HCT116 (cell line): ENCODE data around the gene AK3. TPM values are rescaled to one million over a fixed set of nuclear protein-coding genes. Genes with fewer than 3 reads are reported as not detected.

ENCODE experiments used
- ATAC-seq: fragments of 200-7000 bp; cut with Tn5 transposase; 2 replicates; pipeline ENCODE4 v1.9.1; 2020; ENCODE audit warnings: mild to moderate bottlenecking, moderate library complexity
- BruUV-seq: library from RNA; stranded (reverse); fragments of 400-500 nt; replicated peaks from 2 replicates; lab custom pipeline; 2021; lab: Mats Ljungman, UMichigan
- CTCF ChIA-PET: fragments of 300-600 bp; sonication (Branson Sonifier 250); formaldehyde crosslinking; loops from one replicate; lab custom pipeline; 2021; ENCODE audit warnings: antibody characterized with exemption; lab: Charles Lee
- POLR2A ChIA-PET: fragments of 300-600, 350-600 bp; sonication (Branson Sonifier 250); formaldehyde crosslinking; loops from one replicate; lab custom pipeline; 2021; ENCODE audit warnings: antibody characterized with exemption; lab: Charles Lee
- RAD21 ChIA-PET, 2 experiments: fragments of 300-600 bp; sonication (Branson Sonifier 250); formaldehyde crosslinking; loops; one replicate each; lab custom pipeline; 2023; ENCODE audit warnings: low total read pairs in 2 of 2; ENCODE audit not compliant: uncharacterized antibody in 2 of 2, unreplicated experiment in 2 of 2, low non-redundant PET in 1 of 2; lab: Charles Lee
- DNase-seq: peaks from one replicate; pipeline ENCODE4 v3.0.0-alpha.2; 2010; ENCODE audit warnings: low read depth, low spot score
- H2AFZ ChIP-seq: fragments of 200-600 bp; shearing (Covaris generic), sonication (generic); 2 replicates; pipeline ENCODE4 v1.6.1; 2017; ENCODE audit warnings: low read depth, mixed run types, mixed read lengths, antibody characterized with exemption, low read length; ENCODE audit not compliant: poor library complexity, severe bottlenecking
- H3K27ac ChIP-seq: 2 replicates; pipeline ENCODE4 v1.5.1; 2012; ENCODE audit warnings: low read depth, low read length
- H3K27me3 ChIP-seq: fragments of 200-600 bp; sonication (generic); 2 replicates; pipeline ENCODE4 v1.6.1; 2016; ENCODE audit warnings: mixed run types, low read length, mixed read lengths; ENCODE audit not compliant: insufficient read depth
- H3K36me3 ChIP-seq, 2 experiments: fragments of 200-500 bp in 1 of 2; fragments of 200-600 bp in 1 of 2; sonication (Bioruptor generic) in 1 of 2; sonication (generic) in 1 of 2; 2 replicates each; pipeline versions ENCODE4 v1.5.1 to v1.6.1; 2014 to 2016; ENCODE audit warnings: low read length in 2 of 2, inconsistent platforms in 1 of 2, mixed read lengths in 1 of 2, mixed run types in 1 of 2; ENCODE audit not compliant: insufficient read depth in 2 of 2, control insufficient read depth in 1 of 2
- H3K4me1 ChIP-seq, 2 experiments: fragments of 200-600 bp in 1 of 2; sonication (generic) in 1 of 2; 2 replicates each; pipeline versions ENCODE4 v1.5.1 to v1.6.1; 2012 to 2017; ENCODE audit warnings: low read length in 2 of 2, inconsistent platforms in 1 of 2, mild to moderate bottlenecking in 1 of 2, mixed read lengths in 1 of 2, mixed run types in 1 of 2, moderate library complexity in 1 of 2; ENCODE audit not compliant: insufficient read depth in 2 of 2, control insufficient read depth in 1 of 2
- H3K4me2 ChIP-seq: fragments of 200-600 bp; sonication (generic); 2 replicates; pipeline ENCODE4 v1.6.1; 2017; ENCODE audit warnings: mixed run types, low read length, mixed read lengths
- H3K4me3 ChIP-seq, 2 experiments: fragments of 200-600 bp in 1 of 2; sonication (generic) in 1 of 2; replicated peaks in 1 of 2; 2 replicates each; pipeline ENCODE4 v1.5.1; 2011 to 2016; ENCODE audit warnings: low read length in 2 of 2, control low read depth in 1 of 2, low read depth in 1 of 2, mild to moderate bottlenecking in 1 of 2, mixed read lengths in 1 of 2, mixed run types in 1 of 2
- H3K79me2 ChIP-seq: fragments of 200-600 bp; sonication (generic); 2 replicates; pipeline ENCODE4 v1.6.1; 2017; ENCODE audit warnings: mild to moderate bottlenecking, mixed run types, low read length, moderate library complexity, mixed read lengths; ENCODE audit not compliant: insufficient read depth
- H3K9ac ChIP-seq: fragments of 200-600 bp; sonication (generic); 2 replicates; pipeline ENCODE4 v1.6.1; 2016; ENCODE audit warnings: low read length, mixed read lengths
- H3K9me2 ChIP-seq: fragments of 200-600 bp; sonication (generic), shearing (Covaris generic); 2 replicates; pipeline ENCODE4 v1.6.1; 2017; ENCODE audit warnings: mixed run types, mild to moderate bottlenecking, moderate library complexity; ENCODE audit not compliant: insufficient read depth
- H3K9me3 ChIP-seq, 2 experiments: fragments of 200-500 bp in 1 of 2; fragments of 200-600 bp in 1 of 2; sonication (Bioruptor generic) in 1 of 2; sonication (generic) in 1 of 2; 2 replicates each; pipeline ENCODE4 v1.6.1; 2014 to 2017; ENCODE audit warnings: low read length in 2 of 2, mixed read lengths in 2 of 2, inconsistent platforms in 1 of 2, low read depth in 1 of 2, mild to moderate bottlenecking in 1 of 2, mixed run types in 1 of 2, moderate library complexity in 1 of 2; ENCODE audit not compliant: control insufficient read depth in 1 of 2, insufficient read depth in 1 of 2
- H4K20me1 ChIP-seq: fragments of 200-600 bp; sonication (generic), shearing (Covaris generic); 2 replicates; pipeline ENCODE4 v1.6.1; 2017; ENCODE audit warnings: mixed run types, mild to moderate bottlenecking, moderate library complexity; ENCODE audit not compliant: insufficient read depth
- CEBPB ChIP-seq: IDR thresholded peaks from 2 replicates; pipeline ENCODE4 v1.6.1; 2012; ENCODE audit warnings: low read depth
- EGR1 ChIP-seq: IDR thresholded peaks from 2 replicates; pipeline ENCODE4 v1.6.1; 2012; ENCODE audit warnings: low read depth
- SP1 ChIP-seq: IDR thresholded peaks from 2 replicates; pipeline ENCODE4 v1.6.1; 2012; ENCODE audit warnings: low read depth
- SRF ChIP-seq: IDR thresholded peaks from 2 replicates; pipeline ENCODE4 v1.6.1; 2012; ENCODE audit warnings: low read depth
- YY1 ChIP-seq: IDR thresholded peaks from 2 replicates; pipeline ENCODE4 v1.6.1; 2011; ENCODE audit warnings: low read length, low read depth, moderate library complexity, mild to moderate bottlenecking; ENCODE audit not compliant: insufficient replicate concordance; ENCODE audit errors: extremely low read depth
- ZFX ChIP-seq: fragments of 450-650 bp; IDR thresholded peaks from 2 replicates; pipeline ENCODE4 v1.6.1; 2017
- intact Hi-C: fragments of 100-400 bp; cut with micrococcal nuclease; formaldehyde crosslinking; loops from 2 replicates; pipeline ENCODE4 v1.10.0; 2022
- total RNA-seq: library from RNA; stranded (reverse); gene quantifications from one replicate; pipeline ENCODE4 v1.2.1, GENCODE V29; 2021; ENCODE audit not compliant: unreplicated experiment
- TF ChIP-seq, protein P1 (sequence below): IDR thresholded peaks from 2 replicates; pipeline ENCODE4 v1.6.1; 2011; ENCODE audit warnings: mild to moderate bottlenecking, low read length, moderate library complexity; ENCODE audit not compliant: insufficient replicate concordance; ENCODE audit errors: extremely low read depth

Gene AK3
- total RNA-seq, 1 experiment from 2014 or later, result 43.0 TPM

DNA sequence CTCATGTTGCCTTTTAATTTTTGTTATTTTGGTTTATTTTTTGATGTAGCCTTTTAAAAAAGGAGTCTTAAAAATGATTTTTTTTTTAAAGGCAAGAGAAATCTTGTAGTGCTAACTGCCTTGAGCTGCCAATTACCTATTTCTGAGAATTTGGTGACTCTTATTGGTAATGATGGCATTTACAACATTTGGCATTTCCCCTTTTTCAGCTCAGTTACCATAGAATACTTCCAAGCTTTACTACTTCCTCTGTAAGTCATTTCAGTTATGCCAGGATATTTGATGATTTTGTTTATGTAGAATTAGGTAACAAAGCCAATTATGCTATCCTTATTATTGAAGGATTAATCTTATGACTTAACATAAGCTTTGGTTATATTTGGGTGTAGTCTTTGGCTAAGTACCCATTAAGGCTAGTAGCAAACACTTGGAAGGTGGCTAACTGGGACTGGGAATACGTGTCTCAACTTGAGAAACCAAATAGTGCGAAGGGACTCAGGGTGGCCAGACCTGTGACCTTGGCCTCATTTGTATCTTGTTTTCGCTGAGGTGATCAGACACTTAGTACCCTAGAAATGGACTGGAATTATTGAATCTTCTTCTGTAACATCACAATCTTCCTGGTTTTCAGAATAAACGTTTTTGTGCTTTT, 33.9 kb downstream of the AK3 start (continued):
- TF ChIP-seq YY1, result no peak

DNA sequence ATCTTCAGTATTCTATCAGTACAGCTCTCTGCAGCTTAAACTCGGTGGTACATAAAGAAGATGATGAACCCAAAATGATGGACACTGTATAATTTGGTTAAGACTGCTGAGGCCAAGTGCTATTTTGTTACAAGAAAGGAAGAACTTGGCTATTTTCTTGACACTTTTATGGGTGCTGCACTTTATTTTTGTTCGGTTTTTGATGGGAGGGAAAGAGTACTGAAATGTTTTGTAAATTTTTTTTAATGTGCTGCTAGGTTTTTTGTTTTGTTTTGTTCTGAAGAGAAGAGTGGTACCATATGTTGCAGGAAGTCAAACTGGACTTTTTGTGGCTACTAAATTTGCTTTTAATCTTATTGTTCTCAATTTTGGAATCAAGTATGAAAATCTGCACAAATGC, 35.0 kb downstream of the AK3 start:
- TF ChIP-seq SRF (no peak), EGR1 (no peak), CEBPB (no peak), ZFX (no peak), SP1 (no peak)
- TF ChIP-seq, protein P1, sequence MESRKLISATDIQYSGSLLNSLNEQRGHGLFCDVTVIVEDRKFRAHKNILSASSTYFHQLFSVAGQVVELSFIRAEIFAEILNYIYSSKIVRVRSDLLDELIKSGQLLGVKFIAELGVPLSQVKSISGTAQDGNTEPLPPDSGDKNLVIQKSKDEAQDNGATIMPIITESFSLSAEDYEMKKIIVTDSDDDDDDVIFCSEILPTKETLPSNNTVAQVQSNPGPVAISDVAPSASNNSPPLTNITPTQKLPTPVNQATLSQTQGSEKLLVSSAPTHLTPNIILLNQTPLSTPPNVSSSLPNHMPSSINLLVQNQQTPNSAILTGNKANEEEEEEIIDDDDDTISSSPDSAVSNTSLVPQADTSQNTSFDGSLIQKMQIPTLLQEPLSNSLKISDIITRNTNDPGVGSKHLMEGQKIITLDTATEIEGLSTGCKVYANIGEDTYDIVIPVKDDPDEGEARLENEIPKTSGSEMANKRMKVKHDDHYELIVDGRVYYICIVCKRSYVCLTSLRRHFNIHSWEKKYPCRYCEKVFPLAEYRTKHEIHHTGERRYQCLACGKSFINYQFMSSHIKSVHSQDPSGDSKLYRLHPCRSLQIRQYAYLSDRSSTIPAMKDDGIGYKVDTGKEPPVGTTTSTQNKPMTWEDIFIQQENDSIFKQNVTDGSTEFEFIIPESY, result no peak
- intact Hi-C loops, result no loop called here
- Histone ChIP-seq H3K4me3 (no peak overlapping the region), H3K27ac (no peak overlapping the region), H2AFZ (no peak overlapping the region), H3K27me3 (no peaks in the 10 kb centered on the region), H3K4me1 (no peaks in the 10 kb centered on the region), H3K79me2 (no peaks in the 10 kb centered on the region), H3K36me3 (peaks cover 17 to 21% of the 10 kb centered on the region in 2 experiments), H3K4me2 (no peak overlapping the region), H3K9me3 (no peaks in the 10 kb centered on the region), H3K9me2 (no peaks in the 10 kb centered on the region), H4K20me1 (no peaks in the 10 kb centered on the region; the same call in 1 of the 2 replicates), H3K9ac (no peak overlapping the region)
- no TSS peak for BruUV-seq
- ChIA-PET CTCF (no interaction called here), RAD21 (no interaction called here), POLR2A (no interaction called here)
- DNase-seq (no peak), ATAC-seq (no peak)
